A549 (cell line): ENCODE data around the gene SLC27A1. TPM values are rescaled to one million over a fixed set of nuclear protein-coding genes. Genes with fewer than 3 reads are reported as not detected.
"Not testable (repeated sequence)": the region's sequence is repeated elsewhere in the genome, so short reads cannot be mapped to it uniquely, and the experiment has no call there.

ENCODE experiments used
- ATAC-seq, 2 experiments: fragments of 200-7000 bp in 1 of 2; fragments of >200 bp in 1 of 2; cut with Nextera tagmentation in 1 of 2; cut with Tn5 transposase in 1 of 2; 3 replicates each; pipeline versions ENCODE4 v1.8.0 to v1.9.1; 2018 to 2020; ENCODE audit warnings: mild to moderate bottlenecking in 1 of 2, moderate library complexity in 1 of 2
- CTCF ChIA-PET: fragments of 300-600 bp; sonication (Branson Sonifier 250); formaldehyde crosslinking; extraction: SDS; loops from one replicate; lab custom pipeline; 2021; ENCODE audit warnings: antibody characterized with exemption, inconsistent platforms; lab: Yijun Ruan, JAX
- POLR2A ChIA-PET: fragments of 350-600 bp; formaldehyde crosslinking; extraction: SDS; loops from one replicate; lab custom pipeline; 2021; ENCODE audit warnings: antibody characterized with exemption, inconsistent platforms; lab: Yijun Ruan, JAX
- DNase-seq, 2 experiments: peaks; one replicate each; pipeline versions ENCODE4 v3.0.0 to v3.0.0-alpha.2; 2011 to 2016; ENCODE audit warnings: low read depth in 1 of 2, low spot score in 1 of 2
- FAIRE-seq: peaks from 2 replicates; lab custom pipeline; 2011; peaks lifted over from hg19 to GRCh38; lab: Jason Lieb, UNC
- H3K27ac ChIP-seq, 2 experiments: fragments of >200 bp; sonication (Bioruptor Twin); formaldehyde crosslinking; 3 replicates each; pipeline ENCODE4 v1.5.1; 2016 to 2017
- H3K4me1 ChIP-seq: fragments of >200 bp; sonication (Bioruptor Twin); formaldehyde crosslinking; 3 replicates; pipeline ENCODE4 v1.6.1; 2016
- H3K4me2 ChIP-seq: fragments of >200 bp; sonication (Bioruptor Twin); formaldehyde crosslinking; 3 replicates; pipeline ENCODE4 v1.6.1; 2016
- H3K4me3 ChIP-seq: fragments of >200 bp; sonication (Bioruptor Twin); formaldehyde crosslinking; 3 replicates; pipeline ENCODE4 v1.5.1; 2016
- H3K9me3 ChIP-seq: fragments of >200 bp; sonication (Bioruptor Twin); formaldehyde crosslinking; 3 replicates; pipeline ENCODE4 v1.6.1; 2016
- ATOH8 ChIP-seq: fragments of 250-450 bp; sonication (Bioruptor Pico); IDR thresholded peaks from 2 replicates; pipeline ENCODE4 v1.5.0; 2020; ENCODE audit warnings: low read depth, mild to moderate bottlenecking, moderate library complexity
- CTCF ChIP-seq: fragments of >200 bp; sonication (Bioruptor Twin); formaldehyde crosslinking; IDR thresholded peaks from 3 replicates; pipeline ENCODE4 v1.5.1; 2016
- EHMT2 ChIP-seq: fragments of 200-600 bp; sonication (generic); IDR thresholded peaks from 2 replicates; pipeline ENCODE4 v1.6.1; 2016; ENCODE audit warnings: antibody characterized with exemption, low read depth, mild to moderate bottlenecking, moderate library complexity
- EP300 ChIP-seq, 2 experiments: fragments of >200 bp; sonication (Bioruptor Twin); formaldehyde crosslinking; IDR thresholded peaks; 2 replicates in 1 of 2; 3 replicates in 1 of 2; pipeline ENCODE4 v1.6.1; 2016 to 2017
- FOSL2 ChIP-seq, 2 experiments: fragments of 450-650 bp in 1 of 2; fragments of >200 bp in 1 of 2; sonication (Bioruptor Twin) in 1 of 2; formaldehyde crosslinking; IDR thresholded peaks; 2 replicates each; pipeline versions ENCODE4 v1.5.0 to v1.6.1; 2016 to 2020; ENCODE audit warnings: mild to moderate bottlenecking in 1 of 2, moderate library complexity in 1 of 2
- FOXS1 ChIP-seq: fragments of 250-450 bp; sonication (Bioruptor Pico); IDR thresholded peaks from 2 replicates; pipeline ENCODE4 v1.5.0; 2020; ENCODE audit warnings: mild to moderate bottlenecking, moderate library complexity
- GATA3 ChIP-seq: IDR thresholded peaks from 2 replicates; pipeline ENCODE4 v1.6.1; 2012; ENCODE audit warnings: borderline replicate concordance
- HDAC2 ChIP-seq: fragments of 200-600 bp; sonication (generic); IDR thresholded peaks from 2 replicates; pipeline ENCODE4 v1.6.1; 2016
- HOXA7 ChIP-seq: fragments of 250-450 bp; sonication (Bioruptor Pico); IDR thresholded peaks from 2 replicates; pipeline ENCODE4 v1.5.0; 2020; ENCODE audit warnings: mild to moderate bottlenecking, moderate library complexity
- JUNB ChIP-seq: fragments of >200 bp; sonication (Bioruptor Twin); formaldehyde crosslinking; IDR thresholded peaks from 2 replicates; pipeline ENCODE4 v1.6.1; 2016
- KDM1A ChIP-seq: fragments of 200-600 bp; sonication (generic); IDR thresholded peaks from 2 replicates; pipeline ENCODE4 v1.6.1; 2016; ENCODE audit warnings: low read depth, mild to moderate bottlenecking
- MAZ ChIP-seq: fragments of 150-350 bp; IDR thresholded peaks from 2 replicates; pipeline ENCODE4 v1.6.1; 2014; ENCODE audit warnings: antibody characterized with exemption, low read depth, low read length, borderline replicate concordance
- NR3C1 ChIP-seq: fragments of >200 bp; sonication (Bioruptor Twin); formaldehyde crosslinking; IDR thresholded peaks from 3 replicates; pipeline ENCODE4 v1.6.1; 2017
- PBX3 ChIP-seq: IDR thresholded peaks from 2 replicates; pipeline ENCODE4 v1.6.1; 2012
- POLR2A ChIP-seq: IDR thresholded peaks from 2 replicates; pipeline ENCODE4 v1.6.1; 2012; ENCODE audit warnings: mild to moderate bottlenecking, low read length
- POLR2AphosphoS2 ChIP-seq: conservative IDR thresholded peaks from 2 replicates; pipeline ENCODE4 v1.6.1; 2012; ENCODE audit warnings: low read length, improper control_type of control experiment, inconsistent platforms
- RAD21 ChIP-seq, 2 experiments: fragments of >200 bp in 1 of 2; sonication (Bioruptor Twin) in 1 of 2; formaldehyde crosslinking in 1 of 2; IDR thresholded peaks in 1 of 2; conservative IDR thresholded peaks in 1 of 2; 2 replicates in 1 of 2; 3 replicates in 1 of 2; pipeline ENCODE4 v1.6.1; 2012 to 2018; ENCODE audit warnings: inconsistent platforms in 1 of 2
- RARB ChIP-seq: fragments of 250-450 bp; sonication (Bioruptor Pico); IDR thresholded peaks from 2 replicates; pipeline ENCODE4 v1.8.0; 2021; ENCODE audit warnings: mild to moderate bottlenecking, moderate library complexity
- RNF2 ChIP-seq: fragments of 200-600 bp; sonication (generic); IDR thresholded peaks from 2 replicates; pipeline ENCODE4 v1.6.1; 2016; ENCODE audit warnings: low read depth, mild to moderate bottlenecking, antibody characterized with exemption, moderate library complexity, borderline replicate concordance
- SMC3 ChIP-seq: fragments of >200 bp; sonication (Bioruptor Twin); formaldehyde crosslinking; IDR thresholded peaks from 3 replicates; pipeline ENCODE4 v1.6.1; 2018; ENCODE audit warnings: inconsistent platforms
- TFCP2L1 ChIP-seq: fragments of 250-450 bp; sonication (Bioruptor Pico); IDR thresholded peaks from 2 replicates; pipeline ENCODE4 v1.5.0; 2021; ENCODE audit warnings: mild to moderate bottlenecking
- USF2 ChIP-seq: fragments of 450-650 bp; IDR thresholded peaks from 2 replicates; pipeline ENCODE4 v1.6.1; 2014; ENCODE audit warnings: antibody characterized with exemption
- ZC3H11A ChIP-seq: fragments of 450-650 bp; IDR thresholded peaks from 2 replicates; pipeline ENCODE4 v1.6.1; 2014; ENCODE audit warnings: antibody characterized with exemption, mild to moderate bottlenecking
- ZSCAN20 ChIP-seq: fragments of 250-450 bp; sonication (Bioruptor Pico); IDR thresholded peaks from 2 replicates; pipeline ENCODE4 v1.8.0; 2022; ENCODE audit warnings: mild to moderate bottlenecking, moderate library complexity
- WGBS: methylation state at CpG from one replicate; pipeline ENCODE4 v1.1.6; 2017; ENCODE audit errors: missing lambda C conversion rate; 5-methylcytosine and 5-hydroxymethylcytosine counted together
- polyA plus RNA-seq, 4 experiments: library from polyadenylated mRNA; depleted of rRNA in 3 of 4; stranded (reverse); fragments of >200 nt; fragmentation: RNase III in 1 of 4; extraction: RNeasy Plus Mini Kit Qiagen cat#74134 plus additional on column Dnase treatment in 1 of 4; gene quantifications; 2 replicates in 3 of 4; 3 replicates in 1 of 4; pipeline ENCODE4 v1.2.3, GENCODE V29; 2011 to 2017

The SLC27A1 gene
- polyA plus RNA-seq, 2 of the 4 experiments (the other 2 are of a cell fraction): 1.8 to 2.5 TPM

GRCh38 chr19:17496337-17496997 is 26.1 kb downstream of the SLC27A1 start:
- Histone ChIP-seq H3K4me2 (no peak overlapping the region), H3K27ac (no peak overlapping the region), H3K4me1 (peaks cover 7% of the 10 kb centered on the region; the same call in 1 of the 3 replicates), H3K4me3 (no peak overlapping the region), H3K9me3 (no peaks in the 10 kb centered on the region)
- no peak for FAIRE-seq
- ChIA-PET POLR2A (interaction anchor here (0.5 to 1.0 kb wide), 3 partner anchors 9 to 270 kb away, joined by 3 to 6 read pairs (median 3); partner anchors contain the start of gene PGLS), CTCF (interaction anchor here (0.5 to 3.0 kb wide), 31 partner anchors 9 to 360 kb away, joined by 3 to 28 read pairs (median 4); partner anchors contain the start of genes NXNL1 and PGLS)
- ATAC-seq: peak; percentile 92 to 97
- DNase-seq: peak; percentile 66 to 84
- no peak for TF ChIP-seq POLR2A
- peak; percentile 43 to 47 for TF ChIP-seq RAD21 (conservative IDR thresholded peaks at IDR 0.05 in 1 of 2, IDR thresholded peaks at IDR 0.05 in 1 of 2)
- TF ChIP-seq EHMT2: no peak
- no peak for TF ChIP-seq HDAC2
- no peak for TF ChIP-seq RNF2
- no peak for TF ChIP-seq RARB (CRISPR knock-in tag)
- TF ChIP-seq SMC3: peak; percentile 68
- peak; percentile 80 for TF ChIP-seq CTCF
- TF ChIP-seq ZC3H11A: no peak
- TF ChIP-seq KDM1A: no peak
- no peak for TF ChIP-seq EP300 (IDR thresholded peaks at IDR 0.05)
- no peak for TF ChIP-seq FOSL2 (IDR thresholded peaks at IDR 0.05)
- TF ChIP-seq FOSL2 (CRISPR knock-in tag; IDR thresholded peaks at IDR 0.05): no peak
- no peak for TF ChIP-seq ATOH8
- TF ChIP-seq HOXA7: no peak
- TF ChIP-seq FOXS1 (CRISPR knock-in tag): no peak
- TF ChIP-seq JUNB: no peak
- WGBS: 55% methylated on average over 8 of the region's 14 CpGs

GRCh38 chr19:17497149-17497798 is 26.9 kb downstream of the SLC27A1 start:
- H3K4me3 ChIP-seq: no peak overlapping the region
- WGBS: 93% methylated on average over 33 of the region's 41 CpGs
- peaks cover 7% of the 10 kb centered on the region; the same call in 1 of the 3 replicates for H3K4me1 ChIP-seq
- no peak for DNase-seq
- TF ChIP-seq GATA3 (no peak), TFCP2L1 (CRISPR knock-in tag) (no peak), PBX3 (no peak), POLR2AphosphoS2 (no peak), ATOH8 (no peak), NR3C1 (no peak), USF2 (no peak), ZSCAN20 (CRISPR knock-in tag) (no peak), MAZ (no peak)
- H3K9me3 ChIP-seq: no peaks in the 10 kb centered on the region
- CTCF ChIA-PET: interaction anchor here (0.6 to 3.0 kb wide), 17 partner anchors 8 to 359 kb away, joined by 3 to 28 read pairs (median 6); partner anchors contain the start of genes NXNL1 and PGLS
- no peak overlapping the region for H3K27ac ChIP-seq
- ATAC-seq: no peak
- no peak overlapping the region for H3K4me2 ChIP-seq
- POLR2A ChIA-PET: interaction anchor here (0.9 kb wide), 1 partner anchor 269 kb away, joined by 3 read pairs; no protein-coding TSS in a partner anchor
- no peak for FAIRE-seq

GRCh38 chr19:17499025-17499424 is 28.7 kb downstream of the SLC27A1 start:
- H3K27ac ChIP-seq, DNase-seq, H3K4me3 ChIP-seq, ATAC-seq, FAIRE-seq, H3K9me3 ChIP-seq, H3K4me1 ChIP-seq, POLR2A ChIA-PET, CTCF ChIA-PET, H3K4me2 ChIP-seq: not testable (repeated sequence)
- 79% methylated on average over 12 of the region's 12 CpGs for WGBS
